Right renal pelvis (tissue), 4 donors: Measurements from ENCODE around the gene FNDC3B. TPM values are rescaled to one million over a fixed set of nuclear protein-coding genes. Genes with fewer than 3 reads are reported as not detected.
A peak's percentile ranks its signal among the peaks of the same experiment; 100 is the strongest.

ENCODE experiments used
- DNase-seq, 4 donors: peaks; one replicate each; pipeline ENCODE4 v3.0.0-alpha.2; 2013; ENCODE audit warnings: low read depth in 4 of 4, low spot score in 3 of 4, missing footprints in 1 of 4
- polyA plus RNA-seq, 4 donors: library from polyadenylated mRNA; unstranded; fragments of 120-200 nt; gene quantifications; one replicate each; pipeline ENCODE4 v1.2.1, GENCODE V29; 2013; ENCODE audit not compliant: insufficient read length in 4 of 4

The FNDC3B gene
- polyA plus RNA-seq, 4 donors: 58.5 to 72.9 (median 68.9) TPM

- DNase-seq: no peak
Observed at GRCh38 chr3:172319595-172319994, 280.2 kb downstream of the FNDC3B start.

GRCh38 chr3:172320468-172320867, 281.1 kb downstream of the FNDC3B start:
- DNase-seq: no peak

DNA sequence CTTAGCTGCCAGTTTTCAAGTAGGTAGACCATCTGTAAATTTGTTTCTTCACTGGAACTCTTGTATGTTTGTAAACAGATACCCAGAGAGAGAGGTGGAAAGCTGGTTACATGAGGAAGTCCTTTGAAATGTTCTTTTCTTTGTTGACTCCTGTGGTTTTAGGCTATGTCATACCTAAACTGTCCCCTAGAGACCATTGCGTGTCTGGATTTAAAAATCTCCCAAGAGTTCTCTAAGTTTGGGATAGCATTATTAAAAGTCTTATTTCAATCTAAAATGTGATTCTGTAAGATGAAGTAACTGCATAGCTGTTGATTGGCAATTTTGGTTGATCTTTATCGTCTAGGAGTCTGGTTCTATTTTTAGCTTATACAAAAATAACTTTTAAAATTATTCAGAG, 281.7 kb downstream of the FNDC3B start:
- no peak for DNase-seq

- DNase-seq: no peak
Observed at GRCh38 chr3:172323894-172324610, 284.7 kb downstream of the FNDC3B start.

GRCh38 chr3:172324611-172325203, 285.3 kb downstream of the FNDC3B start:
- no peak for DNase-seq

- no peak for DNase-seq
Observed at GRCh38 chr3:172325461-172325860, 286.1 kb downstream of the FNDC3B start.

DNA sequence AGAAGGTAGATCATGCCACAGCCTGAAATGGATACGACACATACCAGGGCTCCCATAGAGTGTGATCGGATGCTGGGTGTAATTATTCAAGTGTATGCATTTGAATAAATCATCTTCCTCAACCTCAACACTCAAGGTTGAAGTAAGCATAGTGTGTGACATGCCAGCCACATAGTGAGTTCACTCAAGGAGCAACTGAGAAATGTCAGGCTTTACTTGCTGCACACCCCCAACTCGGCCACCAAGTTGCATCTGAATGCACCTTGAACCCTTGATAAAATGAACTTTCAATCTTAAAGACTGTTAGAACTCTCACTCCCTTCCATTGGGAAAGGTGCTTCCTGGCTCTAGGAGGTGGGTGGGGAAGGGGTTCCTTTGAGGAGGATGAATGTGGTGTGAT, 287.6 kb downstream of the FNDC3B start:
- DNase-seq: no peak

DNA sequence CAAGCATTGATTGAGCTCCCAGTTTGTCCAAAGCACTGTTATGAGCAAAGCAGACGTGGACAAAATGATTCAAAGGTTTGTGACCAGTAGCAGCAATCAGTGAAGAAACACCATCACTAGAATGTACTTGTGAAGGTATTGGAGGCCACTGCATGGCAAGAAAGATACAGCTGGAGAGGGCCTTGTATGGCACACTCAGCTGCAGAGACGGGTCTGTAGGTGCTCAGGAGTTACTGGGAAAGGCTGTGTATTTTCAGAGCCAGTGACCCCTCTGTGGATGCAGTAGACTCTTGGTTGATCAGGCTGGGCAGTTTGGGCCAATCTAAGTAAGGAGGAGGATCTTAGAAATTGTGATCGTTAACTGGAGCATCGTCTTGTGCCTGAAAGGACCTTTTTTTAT, 288.9 kb downstream of the FNDC3B start:
- no peak for DNase-seq

- DNase-seq: no peak
Observed at GRCh38 chr3:172329070-172329469, 289.7 kb downstream of the FNDC3B start.

GRCh38 chr3:172330413-172330812, 291.0 kb downstream of the FNDC3B start:
- no peak for DNase-seq

DNA sequence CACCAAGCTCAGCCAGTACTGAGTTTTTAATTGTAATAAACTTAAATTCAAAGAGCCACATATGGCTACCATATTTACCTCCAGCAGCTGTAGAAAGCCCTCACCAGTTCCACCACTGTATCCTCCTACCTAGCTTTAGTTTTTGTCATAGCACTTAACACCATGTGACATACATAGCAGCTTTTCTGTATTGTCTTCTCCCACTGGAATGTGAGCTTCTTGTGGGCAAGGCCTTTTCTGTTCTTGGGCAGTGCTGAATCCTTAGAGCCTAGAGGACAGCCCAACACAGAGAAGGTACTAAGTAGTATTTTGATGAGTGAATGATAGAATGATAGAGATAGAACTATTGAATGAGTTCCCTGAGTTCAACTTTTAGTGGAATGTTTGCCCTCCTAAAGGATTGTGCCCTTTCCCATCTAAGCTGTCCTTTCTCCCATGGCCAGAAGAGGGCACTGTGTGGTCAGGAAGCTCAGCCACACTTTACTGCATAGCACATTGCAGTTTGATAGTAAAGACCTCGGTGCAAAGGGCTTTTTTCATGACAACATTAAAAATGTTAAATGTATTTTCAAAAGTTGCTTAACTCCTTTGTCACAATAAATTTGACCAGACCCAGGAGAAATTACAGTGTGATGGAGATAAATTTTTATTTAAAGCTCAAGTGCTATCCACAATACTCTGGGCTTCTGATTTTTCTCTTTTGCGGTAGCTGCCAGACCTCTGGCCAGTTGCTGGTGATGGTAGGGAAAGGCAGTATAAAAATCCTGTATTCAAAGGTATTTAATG, 293.1 kb downstream of the FNDC3B start:
- DNase-seq: peak in 3 of 4 donors; percentile 43 to 59 (median 49)

DNA sequence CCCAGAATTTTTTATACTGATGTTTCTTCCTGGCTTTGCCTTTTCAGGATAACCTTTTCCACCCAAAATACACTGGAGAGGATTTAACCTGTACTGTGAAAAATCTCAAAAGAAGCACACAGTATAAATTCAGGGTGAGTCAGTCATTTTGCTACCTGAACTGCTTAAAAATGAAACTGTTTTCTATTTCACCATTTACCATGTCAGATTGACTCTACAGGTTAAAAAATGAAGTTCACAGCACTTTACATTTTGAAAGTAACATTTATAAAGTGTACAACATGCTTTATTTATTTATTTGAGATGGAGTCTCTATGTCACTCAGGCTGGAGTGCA, 293.6 kb downstream of the FNDC3B start:
- DNase-seq: no peak

DNA sequence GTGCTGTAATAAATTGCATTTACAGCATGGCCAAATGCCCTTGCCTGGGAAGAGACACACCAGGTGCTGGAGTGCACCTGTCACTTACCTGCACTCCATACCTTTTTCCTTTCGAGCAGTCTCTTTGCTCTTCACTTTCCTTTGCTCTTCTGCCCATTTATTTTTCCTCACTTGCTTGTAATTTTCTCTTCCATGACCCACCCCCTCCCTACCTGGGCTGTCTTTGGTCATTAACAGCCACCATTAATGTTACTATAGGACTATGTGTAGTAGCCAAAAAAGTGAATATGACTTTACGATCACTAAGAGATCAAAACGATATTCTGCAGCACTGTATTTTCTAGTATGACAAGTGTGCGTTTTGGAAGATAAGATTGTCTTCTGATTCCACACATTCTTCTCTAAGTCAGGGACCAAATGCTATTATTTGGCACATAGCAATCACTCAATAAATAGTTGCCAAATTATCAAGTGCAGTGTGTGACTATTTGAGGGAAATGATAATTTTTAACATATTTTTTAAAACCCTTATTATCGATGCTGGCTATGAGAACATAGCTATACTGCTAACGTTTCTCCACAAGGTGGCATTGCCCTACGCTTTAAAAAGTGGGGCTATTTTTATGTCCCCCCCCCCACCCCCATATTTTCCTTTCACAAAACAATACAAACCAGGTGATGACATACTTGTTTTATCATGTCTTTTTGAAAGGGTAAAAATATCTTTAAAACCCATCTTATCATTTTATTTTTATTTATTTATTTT, 294.5 kb downstream of the FNDC3B start:
- DNase-seq: no peak

DNA sequence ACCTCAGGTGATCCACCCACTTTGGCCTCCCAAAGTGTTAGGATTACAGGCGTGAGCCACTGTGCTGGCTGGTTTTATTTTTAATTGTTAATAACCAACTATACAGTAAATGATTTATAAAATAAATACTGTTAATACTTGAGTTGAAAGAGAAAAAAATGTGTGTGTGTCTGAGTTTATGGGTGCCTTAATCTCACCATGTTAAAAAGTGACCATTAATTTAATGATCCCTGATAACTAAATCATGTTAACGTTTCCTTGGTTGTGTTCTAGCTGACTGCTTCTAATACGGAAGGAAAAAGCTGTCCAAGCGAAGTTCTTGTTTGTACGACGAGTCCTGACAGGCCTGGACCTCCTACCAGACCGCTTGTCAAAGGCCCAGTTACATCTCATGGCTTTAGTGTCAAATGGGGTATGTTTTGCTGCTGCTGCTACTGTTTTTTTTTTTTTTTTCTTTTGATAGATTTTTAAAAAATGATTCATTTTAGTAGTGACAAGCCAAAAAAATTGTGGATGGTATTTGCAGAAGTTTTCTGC, 295.4 kb downstream of the FNDC3B start:
- DNase-seq: peak in 1 of 4 donors; percentile 37

DNA sequence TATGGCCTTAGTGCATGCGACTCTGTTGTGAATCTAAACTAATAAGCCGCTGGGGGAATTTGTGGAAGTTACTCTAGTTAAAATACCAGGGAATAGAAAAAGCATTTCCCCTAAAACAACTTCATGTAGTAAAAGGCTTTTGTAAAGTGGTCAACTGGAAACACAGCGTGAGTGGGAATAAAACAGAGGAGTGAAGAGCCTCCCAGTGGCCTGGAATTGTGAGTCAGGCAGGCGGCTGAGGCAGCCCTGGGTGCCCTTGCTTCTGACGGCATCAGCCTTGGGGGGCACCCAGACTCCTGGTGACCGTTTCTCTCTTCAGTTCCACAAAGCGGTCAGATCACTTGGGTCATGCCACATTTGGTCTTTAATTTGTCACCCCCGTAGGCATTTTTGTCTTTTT, 300.5 kb downstream of the FNDC3B start:
- no peak for DNase-seq

- no peak for DNase-seq
Observed at GRCh38 chr3:172340583-172340982, 301.2 kb downstream of the FNDC3B start.

DNA sequence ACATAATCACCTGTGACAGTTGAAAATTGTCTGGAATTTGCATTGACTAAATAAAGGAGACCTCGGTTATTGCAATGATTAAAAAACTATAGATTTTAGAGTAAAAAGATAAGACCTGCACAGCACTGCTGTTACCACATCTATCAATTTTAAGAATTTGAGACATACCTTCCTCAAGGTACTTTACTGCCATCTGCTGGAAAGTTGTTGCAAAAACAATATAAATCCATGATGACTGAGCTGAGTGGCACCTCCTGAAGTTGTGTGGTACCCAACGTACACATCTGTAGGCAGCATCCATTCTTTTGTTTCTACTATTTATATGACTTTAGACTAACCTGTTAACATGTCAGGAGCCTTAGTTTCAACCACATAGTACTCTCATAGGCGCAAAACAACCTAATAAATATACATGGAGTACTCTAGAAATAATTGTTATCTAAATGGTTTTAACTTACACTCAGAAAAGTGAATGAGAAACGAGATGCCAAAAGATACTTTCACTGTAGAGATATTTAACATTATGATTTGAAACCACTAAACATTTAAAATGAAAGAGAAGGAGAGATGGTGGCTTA, 302.2 kb downstream of the FNDC3B start:
- peak in 3 of 4 donors; percentile 34 to 53 (median 40) for DNase-seq

GRCh38 chr3:172342097-172342659, 302.8 kb downstream of the FNDC3B start:
- DNase-seq: no peak

- DNase-seq: no peak
Observed at GRCh38 chr3:172343117-172343516, 303.7 kb downstream of the FNDC3B start.

DNA sequence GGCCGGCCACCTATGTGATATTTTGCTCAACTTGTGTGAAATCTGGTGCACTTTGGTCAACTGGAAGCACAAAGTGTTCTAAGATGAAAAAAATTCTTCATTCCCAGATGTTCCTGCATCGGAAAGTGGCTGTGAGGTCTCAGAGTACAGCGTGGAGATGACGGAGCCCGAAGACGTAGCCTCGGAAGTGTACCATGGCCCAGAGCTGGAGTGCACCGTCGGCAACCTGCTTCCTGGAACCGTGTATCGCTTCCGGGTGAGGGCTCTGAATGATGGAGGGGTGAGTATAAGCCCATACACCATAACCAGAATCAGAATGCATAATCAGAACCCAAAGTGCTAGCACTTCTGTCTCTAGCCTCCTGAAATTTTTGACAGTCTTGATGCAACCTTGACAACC, 304.6 kb downstream of the FNDC3B start:
- DNase-seq: no peak
